HFF-Myc (cell line): ENCODE measurements around the gene CFDP1.

Experiments used
- DNase-seq: peaks from one replicate; pipeline ENCODE4 v3.0.0-alpha.2; 2011; ENCODE audit warnings: low read depth; ENCODE audit errors: extremely low read depth
- H3K4me3 ChIP-seq: replicated peaks from 2 replicates; pipeline ENCODE4 v1.5.1; 2011; ENCODE audit warnings: low read depth, mild to moderate bottlenecking, control low read depth, low read length
- CTCF ChIP-seq: IDR thresholded peaks from 2 replicates; pipeline ENCODE4 v1.5.1; 2012; ENCODE audit warnings: mild to moderate bottlenecking, low read depth, low read length, control low read depth; ENCODE audit errors: missing control alignments

The CFDP1 gene

GRCh38 chr16:75254359-75254837 is 178.9 kb downstream of the CFDP1 start:
- peak; percentile 77 for DNase-seq
- no peak for TF ChIP-seq CTCF
- H3K4me3 ChIP-seq: no peak overlapping the region

DNA sequence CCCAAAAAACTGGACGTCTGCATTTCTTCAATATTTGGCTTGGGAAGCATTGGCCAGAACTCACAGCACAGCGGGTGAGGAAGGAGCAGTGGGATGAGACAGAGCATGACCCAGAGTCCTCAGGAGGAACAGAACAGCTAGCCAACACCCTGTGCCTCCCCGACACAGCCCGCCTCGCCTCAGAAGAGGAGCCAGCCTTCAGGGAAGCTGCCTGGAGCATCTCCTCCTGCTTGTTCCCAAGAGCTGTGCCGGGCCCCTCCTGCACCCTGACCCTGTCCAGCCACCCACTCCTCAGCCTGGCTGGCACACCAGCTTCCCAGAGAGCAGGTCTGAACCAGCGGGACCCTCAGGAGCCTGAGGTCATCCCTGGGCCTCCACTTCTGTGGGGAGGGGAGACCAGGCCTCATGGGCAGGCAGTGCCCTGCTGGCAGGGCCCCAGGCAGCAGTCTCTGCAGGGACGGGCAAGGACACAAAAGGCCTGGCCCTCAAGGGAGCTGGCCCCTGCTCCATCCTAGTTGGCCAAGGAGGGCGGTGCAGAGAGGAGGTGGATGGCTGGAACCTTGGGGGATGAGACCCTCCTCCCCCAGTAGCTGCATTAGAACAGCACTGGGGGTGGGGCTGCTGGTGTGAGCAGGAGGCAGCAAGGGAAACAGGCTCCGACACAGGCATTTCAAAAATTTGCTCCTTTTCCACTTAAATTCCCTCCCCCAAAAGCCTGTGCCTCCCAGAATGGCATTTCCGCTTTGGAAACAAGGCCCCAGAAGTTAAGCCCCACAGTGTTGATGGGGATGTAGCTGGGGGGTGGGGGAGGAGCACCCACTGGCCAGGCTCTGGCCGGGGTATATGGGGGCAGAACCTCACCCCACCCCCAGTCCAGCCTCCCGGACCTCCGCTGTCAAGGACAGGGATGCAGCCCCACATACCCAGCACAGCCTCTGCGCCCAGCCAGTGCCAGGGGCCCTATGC is 180.1 kb downstream of the CFDP1 start:
- peak overlapping the region; percentile 29 for H3K4me3 ChIP-seq

GRCh38 chr16:75252049-75252864 is 181.0 kb downstream of the CFDP1 start:
- no peak for DNase-seq
- no peak for TF ChIP-seq CTCF
- peak overlapping the region; percentile 30 for H3K4me3 ChIP-seq

More for the DNA sequence above, 180.1 kb downstream of the CFDP1 start:
- DNase-seq: no peak
- TF ChIP-seq CTCF: no peak

DNA sequence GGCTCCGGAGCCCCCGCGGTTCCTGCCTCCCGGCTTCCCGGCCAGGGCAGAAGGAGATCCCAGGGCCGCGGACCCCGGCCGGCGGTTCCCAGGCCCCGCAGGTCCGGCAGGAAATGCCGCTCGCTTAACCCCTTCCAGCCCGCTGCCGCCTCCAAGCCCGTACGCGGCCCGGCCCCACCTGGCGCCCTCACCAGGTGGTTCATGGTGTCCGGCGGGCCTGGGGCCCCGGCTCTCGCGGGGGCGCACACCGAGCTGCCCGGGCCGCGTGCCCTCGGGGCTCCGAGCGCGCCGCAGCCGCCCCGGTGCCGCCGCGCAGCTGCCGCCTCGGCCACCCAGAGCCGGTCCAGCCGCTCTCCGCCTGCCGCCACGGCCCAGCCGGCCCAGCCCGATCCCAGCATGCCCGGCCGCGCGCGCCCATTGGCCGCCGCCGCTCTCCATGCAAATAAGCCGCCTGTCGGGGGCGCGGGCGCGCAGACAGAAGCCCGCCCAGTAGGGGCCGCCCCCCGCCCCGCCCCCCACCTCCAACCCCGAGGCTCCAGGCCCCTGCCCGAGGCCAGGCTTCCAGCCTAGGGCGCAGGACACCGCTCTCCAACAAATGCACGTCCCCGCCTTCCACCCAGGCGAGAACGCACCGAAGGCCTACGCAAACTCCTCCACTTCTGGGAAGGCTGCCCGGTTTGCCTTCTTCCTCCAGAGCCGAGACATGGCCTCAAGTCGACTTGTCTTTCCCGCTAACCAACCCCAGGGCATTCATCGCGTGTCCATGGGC is 181.8 kb downstream of the CFDP1 start, which contains the start of gene BCAR1:
TSS of gene BCAR1 (minus strand) at position 345 of the 769 bp plus-strand sequence. CDS start at position 203, 142 bp downstream.
- TF ChIP-seq CTCF: no peak
- peak within 1 kb of the TSS; percentile 82 for H3K4me3 ChIP-seq
- DNase-seq: peak; percentile 79

DNA sequence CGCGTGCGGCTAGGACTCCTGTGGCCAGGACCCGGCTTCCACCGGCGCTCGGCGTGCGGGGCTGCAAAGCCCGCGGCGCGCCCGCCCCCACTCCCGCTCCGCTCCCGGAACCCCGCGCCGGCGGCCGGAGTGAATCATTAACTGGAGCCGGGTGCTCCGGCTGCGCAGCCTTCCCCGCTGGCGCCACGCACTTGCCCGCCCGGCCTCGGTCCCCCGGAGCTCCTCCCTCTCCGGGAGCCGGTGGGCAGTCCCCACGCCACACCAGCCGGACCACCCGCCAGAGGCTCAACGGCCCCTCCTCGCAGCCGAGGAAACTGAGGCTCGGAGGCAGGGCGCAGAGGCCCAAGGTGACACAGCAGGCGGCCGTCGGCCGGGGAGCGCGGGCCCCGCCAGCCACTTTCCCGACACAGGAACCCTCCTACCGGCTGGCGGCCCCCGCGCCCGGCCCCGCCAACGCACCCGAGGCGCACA is 182.5 kb downstream of the CFDP1 start:
- DNase-seq: no peak
- no peak for TF ChIP-seq CTCF
- peak overlapping the region; percentile 82 for H3K4me3 ChIP-seq

GRCh38 chr16:75250089-75250808 is 183.1 kb downstream of the CFDP1 start:
- H3K4me3 ChIP-seq: peak overlapping the region; percentile 82
- no peak for TF ChIP-seq CTCF
- no peak for DNase-seq
